Gastrocnemius medialis (tissue), 4 donors: ENCODE results near the gene PRKACA. TPM values are rescaled to one million over a fixed set of nuclear protein-coding genes. Genes with fewer than 3 reads are reported as not detected.
A peak's percentile ranks its signal among the peaks of the same experiment; 100 is the strongest.

Experiments used
- ATAC-seq, 2 donors: fragments of 150-250 bp; one replicate each; pipeline ENCODE4 v1.9.1; 2016
- DNase-seq, 2 donors: peaks; one replicate each; pipeline ENCODE4 v3.0.0-alpha.2; 2019
- H3K27ac ChIP-seq, 4 donors: fragments of 200-600 bp; sonication (generic); 1 replicate in 1 of 4; 2 replicates in 3 of 4; pipeline ENCODE4 v1.5.1; 2016 to 2018; ENCODE audit warnings: mild to moderate bottlenecking in 2 of 4, moderate library complexity in 1 of 4
- H3K27me3 ChIP-seq, 3 donors: fragments of 200-600 bp; sonication (generic) in 2 of 3; 1 replicate in 1 of 3; 2 replicates in 2 of 3; pipeline versions ENCODE4 v1.5.1 to v1.6.0; 2016 to 2019; ENCODE audit warnings: mild to moderate bottlenecking in 1 of 3, moderate library complexity in 1 of 3
- H3K36me3 ChIP-seq, 2 donors: fragments of 200-600 bp; sonication (generic) in 1 of 2; one replicate each; pipeline ENCODE4 v1.5.1; 2017 to 2018
- H3K4me1 ChIP-seq, 2 donors: fragments of 200-600 bp; sonication (generic) in 1 of 2; one replicate each; pipeline ENCODE4 v1.5.1; 2016 to 2017; ENCODE audit warnings: mild to moderate bottlenecking in 2 of 2
- H3K4me3 ChIP-seq, 4 donors: fragments of 200-600 bp; sonication (generic) in 3 of 4; 1 replicate in 1 of 4; 2 replicates in 3 of 4; pipeline ENCODE4 v1.5.1; 2016 to 2019; ENCODE audit warnings: mild to moderate bottlenecking in 2 of 4
- H3K9me3 ChIP-seq, 3 donors: fragments of 200-600 bp; sonication (generic) in 2 of 3; 1 replicate in 1 of 3; 2 replicates in 2 of 3; pipeline ENCODE4 v1.5.1; 2016 to 2019
- POLR2A ChIP-seq, 2 donors: fragments of 450-650 bp; IDR thresholded peaks; one replicate each; pipeline ENCODE4 v1.6.1; 2017; ENCODE audit warnings: antibody characterized with exemption in 2 of 2, mild to moderate bottlenecking in 2 of 2, moderate library complexity in 2 of 2
- in situ Hi-C, 4 donors: fragments of 200-750 bp; cut with MboI; loops; one replicate each; pipeline versions ENCODE4 v1.15.0 to v1.8.0; 2017; ENCODE audit warnings: low sequenced_read_pairs in 4 of 4
- intact Hi-C: fragments of 100-400 bp; cut with DNase I; formaldehyde crosslinking; loops from one replicate; pipeline ENCODE4 v1.15.1; 2023; ENCODE audit warnings: low total_unique reads
- total RNA-seq, 4 donors: library from RNA; depleted of rRNA; stranded (reverse); fragments of >200 nt; gene quantifications; one replicate each; pipeline versions ENCODE4 v1.1.0 to v1.2.3, GENCODE V29; 2016
- TF ChIP-seq, protein P1 (sequence below), 5 experiments: fragments of 450-650 bp in 3 of 5; fragments of 200-600 bp in 2 of 5; sonication (generic) in 2 of 5; IDR thresholded peaks in 4 of 5; conservative IDR thresholded peaks in 1 of 5; 1 replicate in 4 of 5; 2 replicates in 1 of 5; pipeline ENCODE4 v1.5.1; 2016 to 2019; ENCODE audit warnings: antibody characterized with exemption in 5 of 5, mild to moderate bottlenecking in 3 of 5, moderate library complexity in 3 of 5

The PRKACA gene
- total RNA-seq, 4 donors from 2014 or later: 74.7 to 180 (median 147) TPM

DNA sequence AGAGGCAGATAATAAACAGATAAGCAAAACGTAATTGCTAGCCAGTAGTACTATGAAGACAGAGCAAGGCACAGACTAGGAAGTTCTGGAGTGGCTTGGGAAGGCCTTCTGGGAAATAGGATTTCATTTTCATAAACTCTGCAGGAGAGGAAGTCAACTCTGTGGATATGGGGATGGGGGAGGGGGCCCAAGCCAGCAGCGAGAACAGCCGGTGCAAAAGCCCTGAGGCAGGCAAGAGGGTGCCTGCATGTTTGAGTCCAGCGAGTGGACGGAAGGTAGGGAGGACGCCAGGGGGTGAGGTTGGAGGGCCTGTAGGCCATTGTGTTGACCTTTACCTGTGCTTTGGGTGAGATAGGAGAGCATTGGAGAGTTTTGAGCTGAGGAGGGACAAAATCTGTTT is 27.8 kb upstream of the PRKACA start:
- Histone ChIP-seq H3K4me3 (no peak overlapping the region), H3K9me3 (no peaks in the 10 kb centered on the region), H3K27ac (no peak overlapping the region), H3K27me3 (no peaks in the 10 kb centered on the region), H3K4me1 (peaks cover 10 to 15% of the 10 kb centered on the region in 2 donors), H3K36me3 (no peaks in the 10 kb centered on the region)
- DNase-seq (no peak), ATAC-seq (no peak)
- TF ChIP-seq, protein P1, sequence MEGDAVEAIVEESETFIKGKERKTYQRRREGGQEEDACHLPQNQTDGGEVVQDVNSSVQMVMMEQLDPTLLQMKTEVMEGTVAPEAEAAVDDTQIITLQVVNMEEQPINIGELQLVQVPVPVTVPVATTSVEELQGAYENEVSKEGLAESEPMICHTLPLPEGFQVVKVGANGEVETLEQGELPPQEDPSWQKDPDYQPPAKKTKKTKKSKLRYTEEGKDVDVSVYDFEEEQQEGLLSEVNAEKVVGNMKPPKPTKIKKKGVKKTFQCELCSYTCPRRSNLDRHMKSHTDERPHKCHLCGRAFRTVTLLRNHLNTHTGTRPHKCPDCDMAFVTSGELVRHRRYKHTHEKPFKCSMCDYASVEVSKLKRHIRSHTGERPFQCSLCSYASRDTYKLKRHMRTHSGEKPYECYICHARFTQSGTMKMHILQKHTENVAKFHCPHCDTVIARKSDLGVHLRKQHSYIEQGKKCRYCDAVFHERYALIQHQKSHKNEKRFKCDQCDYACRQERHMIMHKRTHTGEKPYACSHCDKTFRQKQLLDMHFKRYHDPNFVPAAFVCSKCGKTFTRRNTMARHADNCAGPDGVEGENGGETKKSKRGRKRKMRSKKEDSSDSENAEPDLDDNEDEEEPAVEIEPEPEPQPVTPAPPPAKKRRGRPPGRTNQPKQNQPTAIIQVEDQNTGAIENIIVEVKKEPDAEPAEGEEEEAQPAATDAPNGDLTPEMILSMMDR (IDR thresholded peaks at IDR 0.05 in 4 of 5, conservative IDR thresholded peaks at IDR 0.05 in 1 of 5): no peak
- TF ChIP-seq POLR2A (IDR thresholded peaks at IDR 0.05): no peak
- in situ Hi-C loops (no loop called here), intact Hi-C loops (loop anchor here (5.0 kb wide), 1 partner anchor 52 kb away; no protein-coding TSS in a partner anchor)

DNA sequence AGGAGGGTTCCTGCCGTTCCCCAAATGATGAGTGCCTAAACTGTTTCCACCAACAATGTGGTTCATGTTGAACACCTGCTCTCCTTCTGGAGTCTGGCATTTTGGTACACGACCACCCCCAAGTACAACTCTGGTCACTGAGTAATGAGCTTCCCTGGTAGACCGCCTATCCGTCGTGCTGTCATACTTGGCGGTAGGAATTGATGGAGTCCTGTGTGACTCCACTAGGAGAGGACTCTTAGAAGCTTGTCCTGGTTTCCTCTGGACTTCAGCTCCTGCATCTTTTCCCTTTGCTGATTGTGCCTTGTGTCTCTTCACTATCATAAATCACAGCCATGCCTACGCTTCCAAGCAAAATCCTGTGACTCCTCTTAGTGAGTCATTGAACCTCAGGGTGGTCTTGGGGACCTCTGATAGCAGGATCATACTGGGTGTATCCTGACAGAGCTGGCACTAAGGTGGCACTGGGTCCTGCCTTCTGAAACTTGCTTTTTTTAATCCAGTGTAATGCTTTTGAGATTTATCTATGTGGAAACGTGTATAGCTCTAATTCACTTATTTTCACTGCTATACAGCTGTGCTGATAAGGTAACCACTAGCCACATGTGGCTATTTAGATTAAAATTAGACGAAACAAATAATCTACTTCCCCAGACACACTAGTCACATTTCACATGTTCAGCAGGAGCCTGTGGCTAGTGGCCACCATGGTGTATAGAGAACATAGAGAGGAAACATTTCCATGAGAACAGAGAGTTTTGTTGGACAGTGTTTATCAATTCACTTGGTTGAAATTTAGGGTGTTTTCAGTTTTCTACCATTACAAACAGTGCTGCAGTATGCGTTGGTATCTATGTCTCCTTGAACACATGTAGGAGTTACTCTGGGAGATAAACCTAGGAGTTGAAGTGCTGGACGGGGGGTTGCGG is 25.0 kb upstream of the PRKACA start:
- ATAC-seq (no peak), DNase-seq (no peak)
- H3K4me3 ChIP-seq: no peak overlapping the region
- H3K36me3 ChIP-seq: no peaks in the 10 kb centered on the region
- H3K4me1 ChIP-seq: peaks cover 20% of the 10 kb centered on the region in 2 donors
- intact Hi-C loops: no loop called here
- H3K9me3 ChIP-seq: no peaks in the 10 kb centered on the region
- H3K27me3 ChIP-seq: no peaks in the 10 kb centered on the region
- no peak for TF ChIP-seq POLR2A (IDR thresholded peaks at IDR 0.05)
- TF ChIP-seq, protein P1 (IDR thresholded peaks at IDR 0.05 in 4 of 5, conservative IDR thresholded peaks at IDR 0.05 in 1 of 5): no peak
- H3K27ac ChIP-seq: no peak overlapping the region
- in situ Hi-C loops: loop anchor here in 1 of 4 donors (5.0 kb wide), 1 partner anchor 70 kb away; the partner anchor contains the start of gene MISP3

DNA sequence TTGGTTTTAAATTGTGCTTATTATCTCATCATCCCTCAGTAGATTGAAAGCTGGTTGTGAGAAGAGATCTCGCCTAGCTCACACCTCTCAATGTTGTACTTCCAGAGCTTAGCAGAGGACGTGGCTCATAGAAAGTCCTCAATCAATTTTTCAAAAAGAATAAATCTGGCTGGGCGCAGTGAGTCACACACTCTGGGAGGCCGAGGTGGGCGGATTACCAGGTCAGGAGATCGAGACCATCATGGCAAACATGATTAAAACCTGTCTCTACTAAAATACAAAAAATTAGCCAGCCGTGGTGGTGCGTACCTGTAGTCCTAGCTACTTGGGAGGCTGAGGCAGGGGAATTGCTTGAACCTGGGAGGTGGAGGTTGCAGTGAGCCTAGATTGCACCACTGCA is 23.5 kb upstream of the PRKACA start:
- Histone ChIP-seq H3K27ac (peak overlapping the region in 2 of 4 donors; percentile 97 to 98), H3K9me3 (no peaks in the 10 kb centered on the region), H3K27me3 (no peaks in the 10 kb centered on the region), H3K4me3 (no peak overlapping the region), H3K36me3 (no peaks in the 10 kb centered on the region), H3K4me1 (peaks cover 20 to 28% of the 10 kb centered on the region in 2 donors)
- in situ Hi-C loops: loop anchor here in 1 of 4 donors (5.0 kb wide), 1 partner anchor 69 kb away; the partner anchor contains the start of gene MISP3
- intact Hi-C loops: no loop called here
- TF ChIP-seq, protein P1 (IDR thresholded peaks at IDR 0.05 in 4 of 5, conservative IDR thresholded peaks at IDR 0.05 in 1 of 5): no peak
- TF ChIP-seq POLR2A (IDR thresholded peaks at IDR 0.05): no peak
- ATAC-seq: no peak
- no peak for DNase-seq

DNA sequence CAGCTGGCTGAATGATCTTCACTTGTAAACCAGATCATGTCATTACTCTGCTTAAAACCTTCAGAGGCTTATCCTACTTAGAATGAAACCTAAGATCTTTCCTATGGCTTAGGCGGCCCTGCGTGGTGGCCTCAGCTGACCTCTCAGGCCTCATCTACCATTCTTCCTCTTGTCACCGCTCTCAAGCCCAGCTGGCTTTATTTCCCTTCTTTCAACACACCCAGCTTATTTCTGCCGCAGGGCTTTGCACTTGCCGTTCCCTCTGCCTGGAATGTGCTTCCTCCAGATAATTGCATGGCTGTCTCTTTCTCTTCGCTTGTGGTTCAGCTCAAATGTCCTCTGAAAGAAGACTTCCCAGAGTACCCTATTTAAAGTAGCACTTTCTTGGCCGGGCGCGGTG is 22.4 kb upstream of the PRKACA start:
- H3K36me3 ChIP-seq: no peaks in the 10 kb centered on the region
- TF ChIP-seq POLR2A (IDR thresholded peaks at IDR 0.05): no peak
- TF ChIP-seq, protein P1 (IDR thresholded peaks at IDR 0.05 in 4 of 5, conservative IDR thresholded peaks at IDR 0.05 in 1 of 5): no peak
- in situ Hi-C loops (loop anchor here in 1 of 4 donors (5.0 kb wide), 1 partner anchor 68 kb away; the partner anchor contains the start of gene MISP3), intact Hi-C loops (loop anchor here (5.0 kb wide), 3 partner anchors 133 to 267 kb away; partner anchors contain the start of gene RFX1)
- ATAC-seq (peak; percentile 31 to 66), DNase-seq (peak; percentile 55 to 91)
- no peaks in the 10 kb centered on the region for H3K27me3 ChIP-seq
- H3K27ac ChIP-seq: peak overlapping the region; percentile 91 to 99 (median 98)
- H3K9me3 ChIP-seq: no peaks in the 10 kb centered on the region
- H3K4me3 ChIP-seq: no peak overlapping the region
- H3K4me1 ChIP-seq: peaks cover 24 to 32% of the 10 kb centered on the region in 2 donors
